ENCODE data around the gene BCL2L11.
"Not testable (repeated sequence)": the region's sequence is repeated elsewhere in the genome, so short reads cannot be mapped to it uniquely, and the experiment has no call there.

GRCh38 chr2:111082659-111083058 lies 38.1 kb upstream of the BCL2L11 start:
- not testable (repeated sequence) for TF ChIP-seq CTCF (IDR thresholded peaks at IDR 0.05; ENCODE audit: insufficient read depth, low read length); POLR2AphosphoS5 (IDR thresholded peaks at IDR 0.05; ENCODE audit: low read depth)
- TF ChIP-seq, protein P1, sequence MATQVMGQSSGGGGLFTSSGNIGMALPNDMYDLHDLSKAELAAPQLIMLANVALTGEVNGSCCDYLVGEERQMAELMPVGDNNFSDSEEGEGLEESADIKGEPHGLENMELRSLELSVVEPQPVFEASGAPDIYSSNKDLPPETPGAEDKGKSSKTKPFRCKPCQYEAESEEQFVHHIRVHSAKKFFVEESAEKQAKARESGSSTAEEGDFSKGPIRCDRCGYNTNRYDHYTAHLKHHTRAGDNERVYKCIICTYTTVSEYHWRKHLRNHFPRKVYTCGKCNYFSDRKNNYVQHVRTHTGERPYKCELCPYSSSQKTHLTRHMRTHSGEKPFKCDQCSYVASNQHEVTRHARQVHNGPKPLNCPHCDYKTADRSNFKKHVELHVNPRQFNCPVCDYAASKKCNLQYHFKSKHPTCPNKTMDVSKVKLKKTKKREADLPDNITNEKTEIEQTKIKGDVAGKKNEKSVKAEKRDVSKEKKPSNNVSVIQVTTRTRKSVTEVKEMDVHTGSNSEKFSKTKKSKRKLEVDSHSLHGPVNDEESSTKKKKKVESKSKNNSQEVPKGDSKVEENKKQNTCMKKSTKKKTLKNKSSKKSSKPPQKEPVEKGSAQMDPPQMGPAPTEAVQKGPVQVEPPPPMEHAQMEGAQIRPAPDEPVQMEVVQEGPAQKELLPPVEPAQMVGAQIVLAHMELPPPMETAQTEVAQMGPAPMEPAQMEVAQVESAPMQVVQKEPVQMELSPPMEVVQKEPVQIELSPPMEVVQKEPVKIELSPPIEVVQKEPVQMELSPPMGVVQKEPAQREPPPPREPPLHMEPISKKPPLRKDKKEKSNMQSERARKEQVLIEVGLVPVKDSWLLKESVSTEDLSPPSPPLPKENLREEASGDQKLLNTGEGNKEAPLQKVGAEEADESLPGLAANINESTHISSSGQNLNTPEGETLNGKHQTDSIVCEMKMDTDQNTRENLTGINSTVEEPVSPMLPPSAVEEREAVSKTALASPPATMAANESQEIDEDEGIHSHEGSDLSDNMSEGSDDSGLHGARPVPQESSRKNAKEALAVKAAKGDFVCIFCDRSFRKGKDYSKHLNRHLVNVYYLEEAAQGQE (IDR thresholded peaks at IDR 0.05; ENCODE audit: insufficient replicate concordance, low read depth): not testable (repeated sequence)

Data from HL-60 (cell line).